K562 (cell line): ENCODE measurements around the gene MEFV. TPM values are rescaled to one million over a fixed set of nuclear protein-coding genes. Genes with fewer than 3 reads are reported as not detected.

ENCODE experiments used
- BRF1 ChIP-seq: IDR thresholded peaks from 3 replicates; pipeline ENCODE4 v1.6.1; 2011; ENCODE audit warnings: borderline replicate concordance, mild to moderate bottlenecking; ENCODE audit not compliant: insufficient read length; ENCODE audit errors: extremely low read depth
- CTCFL ChIP-seq: IDR thresholded peaks from 2 replicates; pipeline ENCODE4 v1.6.1; 2011; ENCODE audit warnings: borderline replicate concordance, low read depth, mild to moderate bottlenecking, moderate library complexity, low read length; ENCODE audit not compliant: insufficient read depth, poor library complexity, severe bottlenecking
- CUX1 ChIP-seq: fragments of 200-800 bp; sonication (Bioruptor generic); IDR thresholded peaks from 2 replicates; pipeline ENCODE4 v1.6.1; 2016; ENCODE audit warnings: missing genetic modification characterization, missing compliant biosample characterization
- E4F1 ChIP-seq: fragments of 250-450 bp; sonication (Bioruptor Pico); IDR thresholded peaks from 2 replicates; pipeline ENCODE4 v1.5.0; 2021; ENCODE audit warnings: mild to moderate bottlenecking, borderline replicate concordance
- ESRRB ChIP-seq: fragments of 250-450 bp; sonication (Bioruptor Pico); IDR thresholded peaks from 2 replicates; pipeline ENCODE4 v1.5.0; 2020; ENCODE audit warnings: mild to moderate bottlenecking, moderate library complexity, borderline replicate concordance
- FOXK2 ChIP-seq, 2 experiments: fragments of 450-650 bp; IDR thresholded peaks in 1 of 2; conservative IDR thresholded peaks in 1 of 2; 2 replicates each; pipeline ENCODE4 v1.6.1; 2016; ENCODE audit warnings: low read depth in 2 of 2, mild to moderate bottlenecking in 1 of 2
- FOXP4 ChIP-seq: sonication (generic); formaldehyde crosslinking; IDR thresholded peaks from 2 replicates; pipeline ENCODE4 v1.8.0; 2022; ENCODE audit warnings: mild to moderate bottlenecking, missing genetic modification reagents, borderline replicate concordance
- POLR2H ChIP-seq: IDR thresholded peaks from 2 replicates; pipeline ENCODE4 v1.6.1; 2016; ENCODE audit warnings: missing genetic modification characterization, low read depth, mild to moderate bottlenecking, control low read depth, missing compliant biosample characterization, moderate library complexity
- RBM15 ChIP-seq: fragments of 200-400 bp; formaldehyde crosslinking; IDR thresholded peaks from 2 replicates; pipeline ENCODE4 v1.6.1; 2018; ENCODE audit warnings: mild to moderate bottlenecking, low read length, moderate library complexity; ENCODE audit not compliant: insufficient read depth
- RNF2 ChIP-seq: sonication (generic); IDR thresholded peaks from 2 replicates; pipeline ENCODE4 v1.6.1; 2016
- ZNF121 ChIP-seq: sonication (generic); formaldehyde crosslinking; conservative IDR thresholded peaks from 2 replicates; pipeline ENCODE4 v1.8.0; 2022; ENCODE audit warnings: missing genetic modification reagents
- ZNF217 ChIP-seq: sonication (generic); formaldehyde crosslinking; IDR thresholded peaks from 2 replicates; pipeline ENCODE4 v1.8.0; 2022; ENCODE audit warnings: mild to moderate bottlenecking, missing genetic modification reagents
- ZNF830 ChIP-seq: fragments of 250-450 bp; sonication (Bioruptor Pico); IDR thresholded peaks from 2 replicates; pipeline ENCODE4 v1.5.0; 2021; ENCODE audit warnings: mild to moderate bottlenecking
- polyA plus RNA-seq, 8 experiments: library from polyadenylated mRNA; depleted of rRNA in 4 of 8; stranded (reverse) in 5 of 8; unstranded in 3 of 8; fragments of >200 nt; fragmentation: Nextera tagmentation in 2 of 8; fragmentation: Illumina TruSeq in 1 of 8; extraction: Ambion mirVana in 2 of 8; extraction: Trizol in 1 of 8; gene quantifications; 2 replicates each; pipeline versions ENCODE4 v1.2.1 to v1.2.3, GENCODE V29; 2011 to 2014; ENCODE audit warnings: inconsistent platforms in 1 of 8, missing spikeins in 1 of 8
- total RNA-seq, 7 experiments: library from RNA; depleted of rRNA in 6 of 7; stranded (reverse); fragments of >200 nt in 6 of 7; fragmentation: Illumina TruSeq in 2 of 7; extraction: Trizol in 2 of 7; gene quantifications; 2 replicates each; pipeline versions ENCODE4 v1.2.1 to v1.2.3, GENCODE V29; 2011 to 2021; ENCODE audit warnings: low replicate concordance in 1 of 7

Gene MEFV
- total and polyA plus RNA-seq, 9 of the 15 experiments (the other 6 are each of a cell fraction or from before 2014, with no cell fraction given) = 0.14 TPM; not detected in 8

- peak; percentile 22 for TF ChIP-seq CTCFL
- TF ChIP-seq CUX1 (CRISPR knock-in tag) = peak; percentile 69; the same call in 1 of the 2 replicates
- TF ChIP-seq POLR2H (tag) = peak; percentile 89
- TF ChIP-seq RBM15 = no peak
- no peak for TF ChIP-seq ZNF830 (CRISPR knock-in tag)
- TF ChIP-seq RNF2 = peak; percentile 63
- no peak for TF ChIP-seq ESRRB (CRISPR knock-in tag)
- TF ChIP-seq FOXP4 = no peak; the same call in 1 of the 2 replicates
- TF ChIP-seq ZNF217 = no peak
- no peak for TF ChIP-seq ZNF121 (CRISPR knock-in tag)
- TF ChIP-seq E4F1 (CRISPR knock-in tag) = no peak
- TF ChIP-seq FOXK2 (conservative IDR thresholded peaks at IDR 0.05 in 1 of 2, IDR thresholded peaks at IDR 0.05 in 1 of 2; ENCODE audit: low read depth in 2 of 2) = peak; percentile 88 to 93
- no peak for TF ChIP-seq BRF1
Observed at GRCh38 chr16:3282730-3283542, 26.5 kb upstream of the MEFV start, which contains the start of gene ZNF263 (continued).
